T-helper 9 cell (primary cell): ENCODE data around the gene PPIG.
"Not testable (repeated sequence)": the region's sequence is repeated elsewhere in the genome, so short reads cannot be mapped to it uniquely, and the experiment has no call there.

Experiments
- DNase-seq: peaks from one replicate; pipeline ENCODE4 v3.0.0-alpha.2; 2020

Gene PPIG

GRCh38 chr2:169596546-169596945 is 12.4 kb downstream of the PPIG start:
- not testable (repeated sequence) for DNase-seq

- no peak for DNase-seq
Measured at GRCh38 chr2:169598982-169599381, 14.8 kb downstream of the PPIG start.

GRCh38 chr2:169599568-169599967 is 15.4 kb downstream of the PPIG start:
- no peak for DNase-seq

- no peak for DNase-seq
Measured at GRCh38 chr2:169609264-169609663, 25.1 kb downstream of the PPIG start.

- no peak for DNase-seq
Measured at GRCh38 chr2:169613876-169614275, 29.7 kb downstream of the PPIG start.

- not testable (repeated sequence) for DNase-seq
Measured at GRCh38 chr2:169615982-169616381, 31.8 kb downstream of the PPIG start.

GRCh38 chr2:169619946-169620345 is 35.8 kb downstream of the PPIG start:
- no peak for DNase-seq

- no peak for DNase-seq
Measured at GRCh38 chr2:169620509-169620908, 36.4 kb downstream of the PPIG start.

- no peak for DNase-seq
Measured at GRCh38 chr2:169623235-169623634, 39.1 kb downstream of the PPIG start.

GRCh38 chr2:169625781-169626180 is 41.6 kb downstream of the PPIG start:
- DNase-seq = no peak

- no peak for DNase-seq
Measured at GRCh38 chr2:169636440-169637097, 52.4 kb downstream of the PPIG start.

- no peak for DNase-seq
Measured at GRCh38 chr2:169637620-169638019, 53.5 kb downstream of the PPIG start.

- DNase-seq = no peak
Measured at GRCh38 chr2:169640104-169640503, 56.0 kb downstream of the PPIG start.

GRCh38 chr2:169641464-169641863 is 57.3 kb downstream of the PPIG start:
- DNase-seq = no peak

- DNase-seq = no peak
Measured at GRCh38 chr2:169644173-169644572, 60.0 kb downstream of the PPIG start.

- no peak for DNase-seq
Measured at GRCh38 chr2:169647496-169647895, 63.3 kb downstream of the PPIG start.

GRCh38 chr2:169649278-169649677 is 65.1 kb downstream of the PPIG start:
- DNase-seq = no peak

- DNase-seq = no peak
Measured at GRCh38 chr2:169653636-169654035, 69.5 kb downstream of the PPIG start.

- DNase-seq = no peak
Measured at GRCh38 chr2:169656164-169656563, 72.0 kb downstream of the PPIG start.

GRCh38 chr2:169658877-169659276 is 74.7 kb downstream of the PPIG start:
- DNase-seq = no peak

GRCh38 chr2:169659320-169659719 is 75.2 kb downstream of the PPIG start:
- no peak for DNase-seq

GRCh38 chr2:169661265-169661664 is 77.1 kb downstream of the PPIG start:
- no peak for DNase-seq

- no peak for DNase-seq
Measured at GRCh38 chr2:169662744-169663143, 78.6 kb downstream of the PPIG start.

GRCh38 chr2:169663247-169663646 is 79.1 kb downstream of the PPIG start:
- no peak for DNase-seq

GRCh38 chr2:169664600-169664977 is 80.4 kb downstream of the PPIG start:
- DNase-seq = no peak
